Measurements from ENCODE around the gene ITIH4. TPM values are rescaled to one million over a fixed set of nuclear protein-coding genes. Genes with fewer than 3 reads are reported as not detected.

Gene ITIH4
- total and polyA plus RNA-seq, 2 of the 13 experiments (the other 11 are each of a cell fraction or from before 2014, with no cell fraction given): 2.7 to 5.3 TPM

- Histone ChIP-seq H3K27ac (ENCODE audit: extremely low read length, insufficient read depth, low read length) (no peak overlapping the region), H3K9ac (ENCODE audit: insufficient read depth, low read depth, low read length) (no peak overlapping the region), H3K4me1 (ENCODE audit: insufficient read depth, low read length) (peaks cover 26% of the 10 kb centered on the region), H3K79me2 (ENCODE audit: insufficient read depth, low read length) (no peaks in the 10 kb centered on the region), H3K4me2 (ENCODE audit: low read depth, low read length) (no peak overlapping the region), H3K36me3 (replicated peaks in 1 of 2; ENCODE audit: control insufficient read depth in 1 of 2, insufficient read depth in 2 of 2, low read length in 2 of 2) (no peaks in the 10 kb centered on the region), H4K20me1 (ENCODE audit: insufficient read depth, low read length) (no peaks in the 10 kb centered on the region), H3K4me3 (replicated peaks in 1 of 3; ENCODE audit: insufficient read depth in 1 of 3, low read depth in 2 of 3, low read length in 3 of 3) (no peak overlapping the region), H3K9me3 (ENCODE audit: low read length) (no peaks in the 10 kb centered on the region), H3K27me3 (ENCODE audit: control insufficient read depth in 1 of 2, insufficient read depth in 2 of 2, low read length in 2 of 2) (no peaks in the 10 kb centered on the region), H2AFZ (ENCODE audit: low read length) (no peak overlapping the region)
- ATAC-seq (no peak), FAIRE-seq (no peak), DNase-seq (ENCODE audit: low spot score) (no peak)
- ChIA-PET POLR2A (no interaction called here), CTCF (ENCODE audit: low intra/inter-chr PET ratio, low total read pairs) (no interaction called here)
- 100% methylated on average over 2 of the region's 7 CpGs for WGBS (ENCODE audit: low lambda C conversion rate)
- in situ Hi-C loops (cut with HindIII; ENCODE audit: extremely low pct_ligation_motif_present, low pct_unique_long_range_greater_than_20kb) (no loop called here), intact Hi-C loops (cut with micrococcal nuclease; ENCODE audit: unreplicated experiment) (no loop called here)
- no peak for TF ChIP-seq SNAPC5 (CRISPR knock-in tag; IDR thresholded peaks at IDR 0.05; ENCODE audit: borderline replicate concordance)
- no peak for TF ChIP-seq FOXO1 (CRISPR knock-in tag; IDR thresholded peaks at IDR 0.05)
- TF ChIP-seq MTA3 (CRISPR knock-in tag; IDR thresholded peaks at IDR 0.05): no peak
- TF ChIP-seq NFIC (IDR thresholded peaks at IDR 0.05; ENCODE audit: low read length): no peak
- no peak for TF ChIP-seq POLR2AphosphoS5 (IDR thresholded peaks at IDR 0.05; ENCODE audit: low read depth, low read length)
- no peak for TF ChIP-seq HMG20B (CRISPR knock-in tag; conservative IDR thresholded peaks at IDR 0.05)
- TF ChIP-seq ETS1 (CRISPR knock-in tag; IDR thresholded peaks at IDR 0.05): no peak
- no peak for TF ChIP-seq FOXP4 (CRISPR knock-in tag; IDR thresholded peaks at IDR 0.05)
- TF ChIP-seq ZNF691 (CRISPR knock-in tag; IDR thresholded peaks at IDR 0.05; ENCODE audit: borderline replicate concordance, low read depth): no peak
- TF ChIP-seq SYNCRIP (IDR thresholded peaks at IDR 0.05; ENCODE audit: insufficient read depth, low read depth, low read length): no peak
- no TSS peak for BruUV-seq (replicated peaks)
These were observed 12.0 kb upstream of the ITIH4 start for GRCh38 chr3:52842424-52842823.

Measured in HepG2 (cell line).